IMR-90 (cell line): ENCODE data around the gene APOH. TPM values are rescaled to one million over a fixed set of nuclear protein-coding genes. Genes with fewer than 3 reads are reported as not detected.

Source experiments
- ATAC-seq: fragments of 200-7000 bp; cut with Tn5 transposase; 2 replicates; pipeline ENCODE4 v1.9.1; 2020; ENCODE audit warnings: low read depth, mild to moderate bottlenecking, moderate library complexity
- BruUV-seq: library from RNA; stranded (reverse); fragments of 400-500 nt; replicated peaks from 2 replicates; lab custom pipeline; 2021; lab: Mats Ljungman, UMichigan
- CTCF ChIA-PET: fragments of 300-600 bp; formaldehyde crosslinking; extraction: SDS; loops from one replicate; lab custom pipeline; 2021; ENCODE audit warnings: antibody characterized with exemption; lab: Yijun Ruan, JAX
- POLR2A ChIA-PET: fragments of 300-600 bp; sonication (Branson Sonifier 250); formaldehyde crosslinking; loops from one replicate; lab custom pipeline; 2022; ENCODE audit warnings: antibody characterized with exemption; ENCODE audit not compliant: unreplicated experiment; lab: Charles Lee
- DNase-seq: peaks from one replicate; pipeline ENCODE4 v3.0.0; 2013
- H2AFZ ChIP-seq: replicated peaks from 2 replicates; pipeline ENCODE3; 2013; ENCODE audit warnings: low read length, mild to moderate bottlenecking; ENCODE audit not compliant: poor library complexity
- H2AK5ac ChIP-seq: 2 replicates; pipeline ENCODE4 v1.6.1; 2013; ENCODE audit warnings: low read depth, low read length, inconsistent platforms
- H2AK9ac ChIP-seq: replicated peaks from 2 replicates; pipeline ENCODE3; 2013; ENCODE audit warnings: mild to moderate bottlenecking, low read depth, low read length, moderate library complexity; ENCODE audit not compliant: poor library complexity
- H2BK120ac ChIP-seq: 2 replicates; pipeline ENCODE4 v1.6.1; 2013; ENCODE audit warnings: low read depth, low read length, inconsistent platforms
- H2BK15ac ChIP-seq: 3 replicates; pipeline ENCODE4 v1.6.1; 2013; ENCODE audit warnings: low read depth, low read length, inconsistent platforms
- H2BK20ac ChIP-seq: 2 replicates; pipeline ENCODE4 v1.6.1; 2013; ENCODE audit warnings: low read depth, mild to moderate bottlenecking, inconsistent platforms, low read length, moderate library complexity
- H2BK5ac ChIP-seq: 2 replicates; pipeline ENCODE4 v1.6.1; 2013; ENCODE audit warnings: mild to moderate bottlenecking, low read depth, low read length, inconsistent platforms; ENCODE audit not compliant: poor library complexity, severe bottlenecking
- H3K14ac ChIP-seq: replicated peaks from 2 replicates; pipeline ENCODE4 v1.6.1; 2013; ENCODE audit warnings: low read depth, low read length, inconsistent platforms
- H3K18ac ChIP-seq: 2 replicates; pipeline ENCODE4 v1.6.1; 2013; ENCODE audit warnings: low read depth, low read length, control low read depth
- H3K23ac ChIP-seq: 2 replicates; pipeline ENCODE4 v1.6.1; 2013; ENCODE audit warnings: low read depth, low read length, inconsistent platforms
- H3K27ac ChIP-seq: 2 replicates; pipeline ENCODE4 v1.5.1; 2013; ENCODE audit warnings: mild to moderate bottlenecking, control low read depth, low read length; ENCODE audit not compliant: insufficient read depth
- H3K27me3 ChIP-seq: 2 replicates; pipeline ENCODE4 v1.6.1; 2013; ENCODE audit warnings: low read length; ENCODE audit not compliant: control insufficient read depth, insufficient read depth
- H3K36me3 ChIP-seq: 2 replicates; pipeline ENCODE4 v1.6.1; 2013; ENCODE audit warnings: low read length, mixed read lengths; ENCODE audit not compliant: control insufficient read depth, insufficient read depth
- H3K4ac ChIP-seq: 2 replicates; pipeline ENCODE4 v1.6.1; 2013; ENCODE audit warnings: low read depth, low read length, inconsistent platforms
- H3K4me1 ChIP-seq: 2 replicates; pipeline ENCODE4 v1.6.1; 2013; ENCODE audit warnings: low read length, mixed read lengths; ENCODE audit not compliant: control insufficient read depth, insufficient read depth
- H3K4me2 ChIP-seq: 2 replicates; pipeline ENCODE4 v1.6.1; 2013; ENCODE audit warnings: low read depth, mild to moderate bottlenecking, control low read depth, low read length, moderate library complexity
- H3K4me3 ChIP-seq: 2 replicates; pipeline ENCODE4 v1.5.1; 2013; ENCODE audit warnings: low read depth, mild to moderate bottlenecking, control low read depth, low read length, moderate library complexity; ENCODE audit not compliant: insufficient read depth
- H3K56ac ChIP-seq: 2 replicates; pipeline ENCODE4 v1.6.1; 2013; ENCODE audit warnings: low read length, inconsistent platforms; ENCODE audit not compliant: insufficient read depth; ENCODE audit errors: extremely low read depth
- H3K79me1 ChIP-seq, 2 experiments: 2 replicates each; pipeline ENCODE4 v1.6.1; 2013; ENCODE audit warnings: low read length in 2 of 2, inconsistent platforms in 1 of 2, low read depth in 1 of 2
- H3K9ac ChIP-seq: 2 replicates; pipeline ENCODE4 v1.6.1; 2013; ENCODE audit warnings: low read depth, low read length, control low read depth
- H3K9me1 ChIP-seq: 2 replicates; pipeline ENCODE4 v1.6.1; 2013; ENCODE audit warnings: low read length, inconsistent platforms; ENCODE audit not compliant: insufficient read depth
- H3K9me3 ChIP-seq: 2 replicates; pipeline ENCODE4 v1.6.1; 2013; ENCODE audit warnings: low read length; ENCODE audit not compliant: control insufficient read depth, insufficient read depth
- H4K20me1 ChIP-seq: 2 replicates; pipeline ENCODE4 v1.6.1; 2013; ENCODE audit warnings: low read length, inconsistent platforms; ENCODE audit not compliant: insufficient read depth
- H4K5ac ChIP-seq: 2 replicates; pipeline ENCODE4 v1.6.1; 2013; ENCODE audit warnings: mild to moderate bottlenecking, low read depth, low read length, control low read depth
- H4K8ac ChIP-seq, 2 experiments: 2 replicates each; pipeline ENCODE4 v1.6.1; 2013; ENCODE audit warnings: low read depth in 2 of 2, low read length in 2 of 2, control low read depth in 1 of 2, inconsistent platforms in 1 of 2
- H4K91ac ChIP-seq: 2 replicates; pipeline ENCODE4 v1.6.1; 2013; ENCODE audit warnings: low read depth, low read length, inconsistent platforms; ENCODE audit not compliant: insufficient read depth
- BHLHE40 ChIP-seq: fragments of 150-350 bp; IDR thresholded peaks from 2 replicates; pipeline ENCODE4 v1.6.1; 2016; ENCODE audit warnings: mild to moderate bottlenecking, low read depth, low read length
- CEBPB ChIP-seq: IDR thresholded peaks from 2 replicates; pipeline ENCODE4 v1.6.1; 2012; ENCODE audit warnings: low read depth, low read length, improper control_type of control experiment
- CHD1 ChIP-seq: IDR thresholded peaks from 2 replicates; pipeline ENCODE4 v1.6.1; 2012; ENCODE audit warnings: low read depth, low read length, improper control_type of control experiment
- CTCF ChIP-seq: conservative IDR thresholded peaks from 2 replicates; pipeline ENCODE4 v1.5.1; 2012; ENCODE audit warnings: mild to moderate bottlenecking, low read depth, low read length, improper control_type of control experiment
- FOS ChIP-seq: fragments of 150-350 bp; IDR thresholded peaks from 2 replicates; pipeline ENCODE4 v1.6.1; 2016; ENCODE audit warnings: low read depth, low read length
- MAFK ChIP-seq: IDR thresholded peaks from 2 replicates; pipeline ENCODE4 v1.6.1; 2012; ENCODE audit warnings: low read depth, low read length, improper control_type of control experiment
- MAZ ChIP-seq: IDR thresholded peaks from 2 replicates; pipeline ENCODE4 v1.6.1; 2012; ENCODE audit warnings: low read depth, mild to moderate bottlenecking, low read length, improper control_type of control experiment, moderate library complexity, borderline replicate concordance
- MXI1 ChIP-seq: IDR thresholded peaks from 2 replicates; pipeline ENCODE4 v1.6.1; 2012; ENCODE audit warnings: low read depth, mild to moderate bottlenecking, low read length, moderate library complexity, borderline replicate concordance
- NFE2L2 ChIP-seq: fragments of 150-350 bp; IDR thresholded peaks from 2 replicates; pipeline ENCODE4 v1.6.1; 2016; ENCODE audit warnings: low read depth, mild to moderate bottlenecking, low read length
- POLR2A ChIP-seq: IDR thresholded peaks from 2 replicates; pipeline ENCODE4 v1.6.1; 2012; ENCODE audit warnings: mild to moderate bottlenecking, low read depth, low read length
- RCOR1 ChIP-seq: IDR thresholded peaks from 2 replicates; pipeline ENCODE4 v1.6.1; 2012; ENCODE audit warnings: mild to moderate bottlenecking, low read length, improper control_type of control experiment; ENCODE audit not compliant: insufficient replicate concordance
- RFX5 ChIP-seq: IDR thresholded peaks from 2 replicates; pipeline ENCODE4 v1.8.0; 2012; ENCODE audit warnings: low read depth, mild to moderate bottlenecking, low read length, moderate library complexity
- SMC3 ChIP-seq: fragments of 150-350 bp; IDR thresholded peaks from 2 replicates; pipeline ENCODE4 v1.6.1; 2016; ENCODE audit warnings: low read depth, mild to moderate bottlenecking, antibody characterized with exemption, low read length, moderate library complexity
- USF2 ChIP-seq: fragments of 150-350 bp; IDR thresholded peaks from 2 replicates; pipeline ENCODE4 v1.6.1; 2017; ENCODE audit warnings: mild to moderate bottlenecking, antibody characterized with exemption, low read length, low read depth
- WGBS, 2 experiments: methylation state at CpG; one replicate each; pipeline versions ENCODE4 v1.1.5 to v1.1.7; 2013; ENCODE audit warnings: missing lambda C conversion rate in 2 of 2; ENCODE audit not compliant: insufficient read length in 1 of 2; ENCODE audit errors: extremely low coverage in 2 of 2; 5-methylcytosine and 5-hydroxymethylcytosine counted together
- dilution Hi-C: fragments of 300-500 bp; cut with HindIII; formaldehyde crosslinking; loops from one replicate; pipeline ENCODE4 v1.14.3; 2018; ENCODE audit warnings: low sequenced_read_pairs; ENCODE audit not compliant: unreplicated experiment
- in situ Hi-C: fragments of 300-500 bp; cut with MboI; formaldehyde crosslinking; loops from 3 replicates; pipeline ENCODE4 v1.14.3; 2019; ENCODE audit warnings: low sequenced_read_pairs, inconsistent platforms, mixed read lengths
- intact Hi-C: fragments of 100-400 bp; cut with micrococcal nuclease; formaldehyde crosslinking; loops from 2 replicates; pipeline ENCODE4 v1.10.0; 2022
- polyA plus RNA-seq, 3 experiments: library from polyadenylated mRNA; depleted of rRNA; stranded (reverse); fragments of >200 nt; gene quantifications; 2 replicates each; pipeline ENCODE4 v1.2.3, GENCODE V29; 2012; ENCODE audit warnings: low replicate concordance in 1 of 3
- total RNA-seq: library from RNA; depleted of rRNA; stranded (reverse); fragments of >200 nt; gene quantifications from 2 replicates; pipeline ENCODE4 v1.2.3, GENCODE V29; 2012
- TF ChIP-seq, protein P1 (sequence below): fragments of 150-350 bp; IDR thresholded peaks from 2 replicates; pipeline ENCODE4 v1.6.1; 2016; ENCODE audit warnings: low read depth, mild to moderate bottlenecking, low read length, moderate library complexity, borderline replicate concordance

APOH gene
- total and polyA plus RNA-seq, 2 of the 4 experiments (the other 2 are of a cell fraction) = not detected

- ChIA-PET POLR2A (no interaction called here), CTCF (interaction anchor here (0.6 kb wide), 1 partner anchor 892 kb away, joined by 4 read pairs; no protein-coding TSS in a partner anchor)
- in situ Hi-C loops (loop anchor here (25.0 kb wide), 1 partner anchor 609 kb away; the partner anchor contains the start of gene AXIN2), intact Hi-C loops (no loop called here), dilution Hi-C loops (no loop called here)
- H3K9ac ChIP-seq = no peak overlapping the region
- H3K4ac ChIP-seq = no peak overlapping the region
- WGBS, 2 experiments = no CpG with 5 or more reads among the region's 3 CpGs
- H3K14ac ChIP-seq = no peak overlapping the region
- no peak overlapping the region for H2AFZ ChIP-seq
- H3K79me1 ChIP-seq = no peaks in the 10 kb centered on the region
- H4K8ac ChIP-seq = no peak overlapping the region
- H3K9me1 ChIP-seq = peaks cover 2% of the 10 kb centered on the region; the same call in 1 of the 2 replicates
- H4K5ac ChIP-seq = no peak overlapping the region
- H3K27me3 ChIP-seq = no peaks in the 10 kb centered on the region
- H3K4me2 ChIP-seq = no peak overlapping the region
- H2BK5ac ChIP-seq = no peak overlapping the region
- H2AK9ac ChIP-seq = no peak overlapping the region
- no peak overlapping the region for H2BK20ac ChIP-seq
- no peak overlapping the region for H3K4me3 ChIP-seq
- H3K23ac ChIP-seq = no peak overlapping the region
- no peak overlapping the region for H3K56ac ChIP-seq
- H2BK15ac ChIP-seq = no peak overlapping the region
- no peaks in the 10 kb centered on the region for H4K20me1 ChIP-seq
- TF ChIP-seq MAZ (no peak), POLR2A (no peak), CEBPB (no peak), FOS (no peak), CTCF (no peak), RFX5 (no peak), RCOR1 (no peak), USF2 (no peak), BHLHE40 (no peak), SMC3 (no peak), CHD1 (no peak), MAFK (no peak), MXI1 (no peak), NFE2L2 (no peak)
- TF ChIP-seq, protein P1, sequence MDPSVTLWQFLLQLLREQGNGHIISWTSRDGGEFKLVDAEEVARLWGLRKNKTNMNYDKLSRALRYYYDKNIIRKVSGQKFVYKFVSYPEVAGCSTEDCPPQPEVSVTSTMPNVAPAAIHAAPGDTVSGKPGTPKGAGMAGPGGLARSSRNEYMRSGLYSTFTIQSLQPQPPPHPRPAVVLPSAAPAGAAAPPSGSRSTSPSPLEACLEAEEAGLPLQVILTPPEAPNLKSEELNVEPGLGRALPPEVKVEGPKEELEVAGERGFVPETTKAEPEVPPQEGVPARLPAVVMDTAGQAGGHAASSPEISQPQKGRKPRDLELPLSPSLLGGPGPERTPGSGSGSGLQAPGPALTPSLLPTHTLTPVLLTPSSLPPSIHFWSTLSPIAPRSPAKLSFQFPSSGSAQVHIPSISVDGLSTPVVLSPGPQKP = no peak
- H2BK120ac ChIP-seq = no peak overlapping the region
- ATAC-seq (no peak), DNase-seq (no peak)
- no peak overlapping the region for H2AK5ac ChIP-seq
- H3K36me3 ChIP-seq = no peaks in the 10 kb centered on the region
- no TSS peak for BruUV-seq
- no peaks in the 10 kb centered on the region for H3K9me3 ChIP-seq
- no peak overlapping the region for H4K91ac ChIP-seq
- H3K18ac ChIP-seq = no peak overlapping the region
- no peaks in the 10 kb centered on the region for H3K4me1 ChIP-seq
- H3K27ac ChIP-seq = no peak overlapping the region
These were observed 57.5 kb downstream of the APOH start for GRCh38 chr17:66171692-66172091.
